Endothelial cell of umbilical vein (primary cell): ENCODE data around the gene CCNY. TPM values are rescaled to one million over a fixed set of nuclear protein-coding genes. Genes with fewer than 3 reads are reported as not detected.

Experiments
- BruUV-seq: library from RNA; stranded (reverse); fragments of 400-500 nt; replicated peaks from 2 replicates; lab custom pipeline; 2021; lab: Mats Ljungman, UMichigan
- CTCF ChIA-PET: fragments of 300-600, 350-600 bp; sonication (Branson Sonifier 250); formaldehyde crosslinking; loops from one replicate; lab custom pipeline; 2021; ENCODE audit warnings: antibody characterized with exemption, inconsistent platforms; lab: Charles Lee
- POLR2A ChIA-PET: fragments of 300-600, 350-600 bp; sonication (Branson Sonifier 250); formaldehyde crosslinking; loops from one replicate; lab custom pipeline; 2021; ENCODE audit warnings: antibody characterized with exemption, inconsistent platforms; lab: Charles Lee
- DNase-seq: peaks from one replicate; pipeline ENCODE4 v3.0.0-alpha.2; 2011; ENCODE audit warnings: low read depth, low spot score
- FAIRE-seq: peaks from 2 replicates; lab custom pipeline; 2011; peaks lifted over from hg19 to GRCh38; lab: Jason Lieb, UNC
- H2AFZ ChIP-seq: 2 replicates; pipeline ENCODE4 v1.6.0; 2012; ENCODE audit warnings: low read depth, low read length, control low read depth, inconsistent platforms
- H3K27ac ChIP-seq: 2 replicates; pipeline ENCODE4 v1.5.1; 2011; ENCODE audit warnings: low read depth, mild to moderate bottlenecking, control low read depth, low read length, moderate library complexity; ENCODE audit not compliant: insufficient read depth
- H3K27me3 ChIP-seq, 2 experiments: 2 replicates each; pipeline versions ENCODE4 v1.6.0 to v1.6.1; 2011; ENCODE audit warnings: low read length in 2 of 2, mixed read lengths in 1 of 2; ENCODE audit not compliant: control insufficient read depth in 2 of 2, insufficient read depth in 2 of 2
- H3K36me3 ChIP-seq, 2 experiments: 2 replicates in 1 of 2; 3 replicates in 1 of 2; pipeline ENCODE4 v1.5.1; 2011; ENCODE audit warnings: low read length in 2 of 2, mild to moderate bottlenecking in 1 of 2, moderate library complexity in 1 of 2; ENCODE audit not compliant: control insufficient read depth in 2 of 2, insufficient read depth in 2 of 2; ENCODE audit errors: extremely low read depth in 1 of 2
- H3K4me1 ChIP-seq: 3 replicates; pipeline ENCODE4 v1.5.1; 2011; ENCODE audit warnings: mild to moderate bottlenecking, low read length; ENCODE audit not compliant: control insufficient read depth, insufficient read depth; ENCODE audit errors: extremely low read depth
- H3K4me2 ChIP-seq: 2 replicates; pipeline ENCODE4 v1.6.1; 2011; ENCODE audit warnings: low read length, control low read depth, mixed read lengths; ENCODE audit not compliant: insufficient read depth
- H3K4me3 ChIP-seq, 3 experiments: fragments of 200-600 bp in 1 of 3; sonication (generic), shearing (Covaris generic) in 1 of 3; replicated peaks in 1 of 3; 2 replicates each; pipeline ENCODE4 v1.5.1; 2011 to 2016; ENCODE audit warnings: control low read depth in 3 of 3, low read length in 3 of 3, mild to moderate bottlenecking in 2 of 3, inconsistent platforms in 1 of 3, low read depth in 1 of 3, moderate library complexity in 1 of 3; ENCODE audit not compliant: insufficient read depth in 1 of 3
- H3K79me2 ChIP-seq: 2 replicates; pipeline ENCODE4 v1.6.0; 2012; ENCODE audit warnings: low read length, inconsistent platforms; ENCODE audit not compliant: control insufficient read depth, insufficient read depth
- H3K9ac ChIP-seq: replicated peaks from 2 replicates; pipeline ENCODE3; 2011; ENCODE audit warnings: low read length, control low read depth; ENCODE audit not compliant: insufficient read depth; ENCODE audit errors: extremely low read depth
- H3K9me1 ChIP-seq: replicated peaks from 3 replicates; pipeline ENCODE4 v1.6.0; 2011; ENCODE audit warnings: mild to moderate bottlenecking, low read length; ENCODE audit not compliant: control insufficient read depth, insufficient read depth; ENCODE audit errors: extremely low read depth
- H3K9me3 ChIP-seq: replicated peaks from 2 replicates; pipeline ENCODE4 v1.5.1; 2012; ENCODE audit warnings: low read length, inconsistent platforms; ENCODE audit not compliant: control insufficient read depth, insufficient read depth
- H4K20me1 ChIP-seq: replicated peaks from 2 replicates; pipeline ENCODE3; 2011; ENCODE audit warnings: mild to moderate bottlenecking, low read length; ENCODE audit not compliant: control insufficient read depth, insufficient read depth; ENCODE audit errors: extremely low read depth
- EZH2 ChIP-seq: IDR thresholded peaks from 2 replicates; pipeline ENCODE4 v1.6.1; 2012; ENCODE audit warnings: borderline replicate concordance, low read depth, mild to moderate bottlenecking, moderate library complexity, low read length, inconsistent platforms; ENCODE audit not compliant: severe bottlenecking
- FOS ChIP-seq: IDR thresholded peaks from 2 replicates; pipeline ENCODE4 v1.6.1; 2011; ENCODE audit warnings: mild to moderate bottlenecking, low read length, moderate library complexity, borderline replicate concordance; ENCODE audit not compliant: insufficient read depth
- GATA2 ChIP-seq: IDR thresholded peaks from 2 replicates; pipeline ENCODE4 v1.7.0; 2011; ENCODE audit warnings: low read depth, mild to moderate bottlenecking, moderate library complexity, mixed read lengths, low read length; ENCODE audit not compliant: insufficient read length, insufficient read depth
- JUN ChIP-seq: IDR thresholded peaks from 2 replicates; pipeline ENCODE4 v1.6.1; 2011; ENCODE audit warnings: borderline replicate concordance, low read depth; ENCODE audit not compliant: insufficient read length, insufficient read depth
- MYC ChIP-seq: IDR thresholded peaks from one replicate; pipeline ENCODE4 v1.6.1; 2011; ENCODE audit warnings: mild to moderate bottlenecking, low read depth, low read length
- POLR2A ChIP-seq: IDR thresholded peaks from 2 replicates; pipeline ENCODE4 v1.6.1; 2012; ENCODE audit warnings: low read depth, mild to moderate bottlenecking, control low read depth, low read length
- POLR2AphosphoS5 ChIP-seq: IDR thresholded peaks from 2 replicates; pipeline ENCODE4 v1.6.1; 2012; ENCODE audit warnings: low read depth, mild to moderate bottlenecking, control low read depth, low read length, moderate library complexity; ENCODE audit not compliant: insufficient read depth
- dilution Hi-C: fragments of 300-500 bp; cut with MboI; formaldehyde crosslinking; loops from one replicate; pipeline ENCODE4 v1.15.0; 2019; ENCODE audit warnings: low sequenced_read_pairs; ENCODE audit not compliant: extremely low pct_ligation_motif_present
- intact Hi-C: fragments of 100-400 bp; cut with micrococcal nuclease; formaldehyde crosslinking; loops from one replicate; pipeline ENCODE4 v1.10.0; 2022
- polyA plus RNA-seq, 4 experiments: library from polyadenylated mRNA; depleted of rRNA in 3 of 4; stranded (reverse) in 3 of 4; unstranded in 1 of 4; fragments of >200 nt; gene quantifications; 2 replicates each; pipeline versions ENCODE4 v1.2.1 to v1.2.3, GENCODE V29; 2011 to 2012; ENCODE audit warnings: missing spikeins in 1 of 4
- total RNA-seq: library from RNA; stranded (reverse); gene quantifications from 2 replicates; pipeline ENCODE4 v1.2.3, GENCODE V29; 2021
- TF ChIP-seq, protein P1 (sequence below): IDR thresholded peaks from 2 replicates; pipeline ENCODE4 v1.6.1; 2011; ENCODE audit not compliant: insufficient read depth, insufficient read length
- TF ChIP-seq, protein P2 (sequence below), 2 donors: IDR thresholded peaks; 1 replicate in 1 of 2; 2 replicates in 1 of 2; pipeline ENCODE4 v1.5.1; 2011; ENCODE audit warnings: low read length in 2 of 2, mild to moderate bottlenecking in 2 of 2, moderate library complexity in 2 of 2, control low read depth in 1 of 2, inconsistent platforms in 1 of 2, low read depth in 1 of 2; ENCODE audit not compliant: insufficient read depth in 1 of 2; ENCODE audit errors: extremely low read depth in 1 of 2

CCNY gene
- total and polyA plus RNA-seq, 2 donors (not counting 3 experiments of a cell fraction or from before 2014, with no cell fraction given), result 61.5 to 107 TPM

DNA sequence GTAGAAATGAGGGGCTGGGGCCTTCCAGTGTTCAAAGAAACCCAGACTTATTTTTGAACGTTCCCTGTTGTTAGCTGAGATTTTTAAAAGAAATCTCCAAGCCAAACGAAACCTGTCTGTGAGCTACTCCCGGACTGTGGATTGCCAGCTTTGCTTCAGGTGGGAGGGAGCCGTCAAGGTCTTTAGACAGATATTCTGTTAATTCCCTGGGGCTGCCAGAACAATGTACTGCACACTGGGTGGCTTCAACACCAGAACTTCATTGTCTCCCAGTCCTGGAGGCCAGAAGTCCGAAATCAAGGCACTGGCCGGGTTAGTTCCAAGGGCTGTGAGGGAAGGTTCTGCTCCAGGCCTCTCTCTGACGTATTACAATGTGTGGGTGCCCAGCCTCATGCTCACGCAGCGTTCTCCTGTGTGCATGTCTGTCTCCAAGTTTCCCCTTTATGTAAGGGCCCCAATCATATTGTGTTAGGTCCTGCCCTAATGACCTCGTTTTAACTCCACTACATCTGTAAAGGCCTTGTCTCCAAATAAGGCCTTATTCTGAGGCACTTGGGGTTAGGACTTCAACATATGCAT is 208.9 kb downstream of the CCNY start:
- H3K9ac ChIP-seq, result no peak overlapping the region
- peaks cover 8% of the 10 kb centered on the region for H3K79me2 ChIP-seq
- DNase-seq (no peak), FAIRE-seq (no peak)
- CTCF ChIA-PET, result interaction anchor here (2.4 kb wide), 1 partner anchor 18 kb away, joined by 9 read pairs; no protein-coding TSS in a partner anchor
- no peak overlapping the region for H3K4me2 ChIP-seq
- BruUV-seq, result no TSS peak
- H3K27me3 ChIP-seq, result no peaks in the 10 kb centered on the region
- peaks cover 0 to 17% of the 10 kb centered on the region in 2 experiments for H3K36me3 ChIP-seq
- no peaks in the 10 kb centered on the region for H3K9me1 ChIP-seq
- H3K9me3 ChIP-seq, result no peaks in the 10 kb centered on the region
- intact Hi-C loops (no loop called here), dilution Hi-C loops (no loop called here)
- POLR2A ChIA-PET, result no interaction called here
- H3K27ac ChIP-seq, result no peak overlapping the region
- no peaks in the 10 kb centered on the region for H3K4me1 ChIP-seq
- H4K20me1 ChIP-seq, result no peaks in the 10 kb centered on the region
- TF ChIP-seq, protein P1, sequence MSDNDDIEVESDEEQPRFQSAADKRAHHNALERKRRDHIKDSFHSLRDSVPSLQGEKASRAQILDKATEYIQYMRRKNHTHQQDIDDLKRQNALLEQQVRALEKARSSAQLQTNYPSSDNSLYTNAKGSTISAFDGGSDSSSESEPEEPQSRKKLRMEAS, result no peak
- no peak for TF ChIP-seq JUN
- TF ChIP-seq, protein P2, sequence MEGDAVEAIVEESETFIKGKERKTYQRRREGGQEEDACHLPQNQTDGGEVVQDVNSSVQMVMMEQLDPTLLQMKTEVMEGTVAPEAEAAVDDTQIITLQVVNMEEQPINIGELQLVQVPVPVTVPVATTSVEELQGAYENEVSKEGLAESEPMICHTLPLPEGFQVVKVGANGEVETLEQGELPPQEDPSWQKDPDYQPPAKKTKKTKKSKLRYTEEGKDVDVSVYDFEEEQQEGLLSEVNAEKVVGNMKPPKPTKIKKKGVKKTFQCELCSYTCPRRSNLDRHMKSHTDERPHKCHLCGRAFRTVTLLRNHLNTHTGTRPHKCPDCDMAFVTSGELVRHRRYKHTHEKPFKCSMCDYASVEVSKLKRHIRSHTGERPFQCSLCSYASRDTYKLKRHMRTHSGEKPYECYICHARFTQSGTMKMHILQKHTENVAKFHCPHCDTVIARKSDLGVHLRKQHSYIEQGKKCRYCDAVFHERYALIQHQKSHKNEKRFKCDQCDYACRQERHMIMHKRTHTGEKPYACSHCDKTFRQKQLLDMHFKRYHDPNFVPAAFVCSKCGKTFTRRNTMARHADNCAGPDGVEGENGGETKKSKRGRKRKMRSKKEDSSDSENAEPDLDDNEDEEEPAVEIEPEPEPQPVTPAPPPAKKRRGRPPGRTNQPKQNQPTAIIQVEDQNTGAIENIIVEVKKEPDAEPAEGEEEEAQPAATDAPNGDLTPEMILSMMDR (IDR thresholded peaks at IDR 0.05; ENCODE audit: extremely low read depth in 1 of 2, insufficient read depth in 1 of 2, low read depth in 1 of 2, low read length in 2 of 2), result no peak
- TF ChIP-seq POLR2A, result no peak
- no peak for TF ChIP-seq POLR2AphosphoS5
- TF ChIP-seq EZH2, result no peak
- TF ChIP-seq FOS, result no peak
- TF ChIP-seq MYC, result no peak
- TF ChIP-seq GATA2, result no peak
- H3K4me3 ChIP-seq, result no peak overlapping the region
- H2AFZ ChIP-seq, result no peak overlapping the region
